D721Med (cell line): ENCODE results near the gene ETV3.

ENCODE experiments used
- DNase-seq: peaks from one replicate; pipeline ENCODE4 v3.0.0; 2011; ENCODE audit warnings: low spot score; ENCODE audit not compliant: insufficient read length
- FAIRE-seq: peaks from 2 replicates; lab custom pipeline; 2011; peaks lifted over from hg19 to GRCh38; lab: Jason Lieb, UNC
- CTCF ChIP-seq: IDR thresholded peaks from 2 replicates; pipeline ENCODE4 v1.5.1; 2012; ENCODE audit warnings: mild to moderate bottlenecking, control low read depth; ENCODE audit not compliant: insufficient read depth; ENCODE audit errors: missing control alignments

Gene ETV3

GRCh38 chr1:157170677-157171515 lies 32.7 kb upstream of the ETV3 start:
- FAIRE-seq = no peak
- peak; percentile 58 for TF ChIP-seq CTCF
- no peak for DNase-seq

GRCh38 chr1:157168015-157168414 lies 29.8 kb upstream of the ETV3 start:
- FAIRE-seq (no peak), DNase-seq (no peak)
- TF ChIP-seq CTCF = no peak

GRCh38 chr1:157167437-157167836 lies 29.2 kb upstream of the ETV3 start:
- FAIRE-seq (no peak), DNase-seq (no peak)
- TF ChIP-seq CTCF = no peak

GRCh38 chr1:157166590-157166989 lies 28.4 kb upstream of the ETV3 start:
- no peak for TF ChIP-seq CTCF
- FAIRE-seq = no peak

GRCh38 chr1:157163273-157164127 lies 25.3 kb upstream of the ETV3 start:
- FAIRE-seq (no peak), DNase-seq (peak; percentile 83)
- TF ChIP-seq CTCF = peak; percentile 96

More at GRCh38 chr1:157166590-157166989, 28.4 kb upstream of the ETV3 start:
- no peak for DNase-seq

- no peak for FAIRE-seq
- DNase-seq = no peak
- TF ChIP-seq CTCF = no peak
Measured at GRCh38 chr1:157162345-157162744, 24.1 kb upstream of the ETV3 start.
